Measurements from ENCODE around the gene GFY. TPM values are rescaled to one million over a fixed set of nuclear protein-coding genes. Genes with fewer than 3 reads are reported as not detected.

GFY gene
- not detected for polyA plus RNA-seq (ENCODE audit: insufficient read length in 3 of 3)

DNA sequence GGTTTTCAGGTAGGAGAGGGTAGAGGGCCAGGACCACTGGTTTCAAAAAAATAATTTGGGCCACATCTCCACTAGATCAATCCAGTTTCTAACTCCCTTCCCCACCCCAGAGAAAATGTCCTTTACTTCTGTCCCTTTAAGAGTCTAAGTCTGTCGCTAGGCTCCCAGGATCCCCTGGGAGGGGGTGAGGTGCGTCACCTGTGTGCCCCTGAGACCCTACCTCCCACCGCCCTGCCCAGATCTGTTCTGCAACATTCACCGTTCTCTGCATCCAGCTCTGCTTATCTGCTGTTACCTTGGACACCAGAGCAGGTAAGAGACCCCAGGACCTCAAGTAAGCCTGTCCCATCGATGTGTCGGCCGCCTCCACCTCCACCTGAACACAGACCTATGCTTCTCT, at the start of gene GFY:
GFY (plus strand) TSS at position 211 of the 400 bp plus-strand sequence. CDS start 1,043 bp downstream, outside the sequence.
- DNase-seq (ENCODE audit: low read depth in 3 of 3, low spot score in 2 of 3) = no peak

DNA sequence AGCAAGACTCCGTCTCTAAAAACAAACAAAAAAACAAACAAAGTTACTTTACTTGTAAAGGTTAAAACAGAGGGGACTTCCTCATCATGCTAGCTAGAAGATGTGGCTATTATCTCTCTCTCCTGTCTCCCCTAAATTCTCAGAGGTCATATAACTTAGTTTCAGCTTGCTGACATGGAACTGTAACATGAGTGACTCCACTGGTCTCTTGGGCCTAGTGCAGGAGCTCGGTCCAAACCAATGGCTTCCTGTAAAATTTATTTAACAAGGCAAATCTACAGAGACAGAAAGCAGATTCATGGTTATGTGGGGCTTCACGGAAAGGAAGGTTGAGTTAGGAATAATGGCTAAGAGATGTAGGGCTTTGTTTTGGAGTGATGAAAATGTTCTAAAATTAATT, 46.7 kb upstream of the GFY start:
- DNase-seq (ENCODE audit: low read depth in 3 of 3, low spot score in 2 of 3) = no peak

GRCh38 chr19:49380391-49380790, 44.8 kb upstream of the GFY start:
- DNase-seq (ENCODE audit: low read depth in 3 of 3, low spot score in 2 of 3) = no peak

- no peak for DNase-seq (ENCODE audit: low read depth in 3 of 3, low spot score in 2 of 3)
Observed at GRCh38 chr19:49382639-49383038, 42.5 kb upstream of the GFY start.

DNA sequence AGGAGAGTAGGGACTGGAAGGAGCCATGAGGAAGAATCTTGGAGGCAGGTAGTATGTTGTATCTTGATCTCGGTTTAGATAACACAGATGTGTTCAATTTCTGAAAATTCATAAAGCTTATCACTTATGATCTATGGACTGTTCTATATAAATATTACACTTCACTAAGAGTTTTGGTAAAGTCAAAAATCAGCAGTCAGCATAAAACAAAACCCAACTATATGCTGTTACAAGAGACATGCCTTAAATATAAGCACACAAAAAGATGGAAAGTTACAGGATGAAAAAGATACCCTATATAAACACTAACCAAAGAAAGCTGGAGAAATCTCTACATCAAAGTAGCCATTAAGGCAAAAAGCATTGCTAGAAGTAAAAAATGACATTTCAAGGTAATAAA, 41.6 kb upstream of the GFY start:
- no peak for DNase-seq (ENCODE audit: low read depth in 3 of 3, low spot score in 2 of 3)

DNA sequence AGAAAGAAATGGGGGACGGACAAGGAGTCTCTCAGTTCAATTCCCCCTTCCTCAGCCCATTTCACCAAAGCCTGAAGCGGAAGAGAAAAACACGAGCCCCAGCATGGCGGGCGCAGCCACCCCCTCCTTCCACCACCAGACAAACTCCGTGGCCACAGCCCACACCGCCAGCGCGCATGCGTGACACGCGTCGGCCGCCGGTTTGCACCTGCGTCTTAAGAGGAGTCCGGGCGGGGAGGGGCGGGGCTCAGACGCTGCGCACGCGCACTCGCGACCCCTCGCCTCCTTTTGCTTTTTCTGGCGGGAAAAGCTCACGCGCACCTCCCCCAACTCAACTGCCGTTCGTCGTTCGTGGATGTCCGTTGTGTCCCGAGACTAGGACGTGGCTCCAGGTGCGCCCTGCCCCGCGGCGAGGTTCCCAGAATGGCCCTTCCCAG, 37.2 kb upstream of the GFY start, which contains the start of gene KASH5:
KASH5 (plus strand) TSS at position 314 of the 437 bp plus-strand sequence. CDS start 2,635 bp downstream, outside the sequence.
- no peak for DNase-seq (ENCODE audit: low read depth in 3 of 3, low spot score in 2 of 3)

DNA sequence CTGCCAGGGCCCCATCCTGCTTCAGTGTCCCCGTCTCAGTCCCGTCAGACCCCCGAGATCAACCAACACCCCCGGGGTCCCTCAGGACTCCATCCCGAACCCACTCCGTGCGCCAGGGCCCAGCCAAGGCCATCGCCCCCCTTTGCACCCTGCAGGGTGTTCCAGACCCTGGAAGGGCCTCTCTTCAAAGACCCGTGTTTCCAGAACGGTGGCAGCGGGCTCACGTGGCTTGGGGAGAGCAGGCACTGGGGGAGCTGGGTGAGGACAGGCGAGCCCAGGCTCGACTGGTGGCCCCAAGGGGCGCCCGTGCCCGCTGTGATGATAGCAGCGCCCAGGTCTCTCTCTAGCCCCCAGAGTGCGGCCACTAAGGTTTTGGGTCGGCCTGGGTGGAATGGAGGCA, 35.8 kb upstream of the GFY start:
- DNase-seq (ENCODE audit: low read depth in 3 of 3, low spot score in 2 of 3) = no peak

GRCh38 chr19:49390131-49390928, 34.9 kb upstream of the GFY start:
- no peak for DNase-seq (ENCODE audit: low read depth in 3 of 3, low spot score in 2 of 3)

GRCh38 chr19:49390929-49391359, 34.2 kb upstream of the GFY start:
- no peak for DNase-seq (ENCODE audit: low read depth in 3 of 3, low spot score in 2 of 3)

DNA sequence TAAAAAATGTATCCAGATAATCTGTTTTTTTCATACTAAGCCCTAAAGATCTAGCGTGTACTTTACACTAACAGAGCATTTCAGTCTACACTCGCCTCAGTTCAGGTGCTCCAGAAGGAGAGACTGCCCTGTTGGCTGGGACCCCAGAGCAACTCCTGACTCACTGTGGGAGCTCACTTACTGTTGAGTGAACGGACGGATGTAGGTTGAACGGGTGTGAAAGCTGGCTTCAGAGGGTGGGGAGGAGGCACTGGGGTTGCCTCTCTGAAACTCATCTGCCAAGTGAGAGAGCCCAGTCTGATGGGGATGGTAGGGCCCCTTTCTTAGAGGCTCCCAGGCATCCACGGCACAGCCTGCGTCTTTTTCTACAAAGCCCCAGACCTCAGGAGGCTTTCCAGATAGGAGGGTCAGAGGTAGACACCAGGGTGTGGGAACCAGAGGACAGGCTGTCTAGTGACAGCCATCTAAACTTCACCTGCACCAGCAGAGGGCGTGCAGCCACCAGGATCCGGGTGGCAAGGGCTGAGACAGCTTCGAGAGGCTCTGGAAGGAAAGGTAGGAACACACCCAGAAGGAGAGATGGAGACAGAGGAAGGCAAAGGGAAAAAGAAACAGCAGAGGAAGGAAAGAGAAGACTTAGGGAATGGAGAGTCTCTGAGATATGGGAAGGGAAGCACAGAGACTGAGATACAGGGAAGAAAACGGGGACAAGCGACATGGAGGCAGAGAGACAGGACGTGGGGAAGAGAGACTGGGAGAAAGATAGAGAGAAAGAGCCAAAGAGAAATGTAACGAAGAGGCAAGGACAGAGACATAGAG, 33.4 kb upstream of the GFY start:
- peak in 2 of 3 donors; percentile 51 to 64 for DNase-seq (ENCODE audit: low read depth in 3 of 3, low spot score in 2 of 3)

DNA sequence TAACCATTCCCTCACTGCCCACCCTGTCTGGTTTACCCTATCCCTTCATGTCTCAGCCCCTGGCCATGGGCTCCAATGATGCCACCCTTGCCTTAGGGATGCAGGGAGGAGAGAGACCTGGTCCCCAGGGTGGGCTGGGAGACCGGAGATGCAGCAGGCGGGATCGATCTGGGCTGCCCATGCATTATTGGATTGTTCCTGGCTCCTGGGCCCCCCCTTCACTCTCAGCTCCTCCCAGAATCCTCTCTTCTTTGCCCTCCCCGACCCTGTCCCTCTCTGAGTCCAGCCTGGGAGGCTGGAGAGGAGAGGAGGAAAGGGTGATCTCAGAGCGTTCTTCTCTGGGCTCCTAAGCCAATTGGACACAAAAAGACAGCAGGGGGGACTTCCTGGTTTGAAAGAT, 31.3 kb upstream of the GFY start:
- no peak for DNase-seq (ENCODE audit: low read depth in 3 of 3, low spot score in 2 of 3)

DNA sequence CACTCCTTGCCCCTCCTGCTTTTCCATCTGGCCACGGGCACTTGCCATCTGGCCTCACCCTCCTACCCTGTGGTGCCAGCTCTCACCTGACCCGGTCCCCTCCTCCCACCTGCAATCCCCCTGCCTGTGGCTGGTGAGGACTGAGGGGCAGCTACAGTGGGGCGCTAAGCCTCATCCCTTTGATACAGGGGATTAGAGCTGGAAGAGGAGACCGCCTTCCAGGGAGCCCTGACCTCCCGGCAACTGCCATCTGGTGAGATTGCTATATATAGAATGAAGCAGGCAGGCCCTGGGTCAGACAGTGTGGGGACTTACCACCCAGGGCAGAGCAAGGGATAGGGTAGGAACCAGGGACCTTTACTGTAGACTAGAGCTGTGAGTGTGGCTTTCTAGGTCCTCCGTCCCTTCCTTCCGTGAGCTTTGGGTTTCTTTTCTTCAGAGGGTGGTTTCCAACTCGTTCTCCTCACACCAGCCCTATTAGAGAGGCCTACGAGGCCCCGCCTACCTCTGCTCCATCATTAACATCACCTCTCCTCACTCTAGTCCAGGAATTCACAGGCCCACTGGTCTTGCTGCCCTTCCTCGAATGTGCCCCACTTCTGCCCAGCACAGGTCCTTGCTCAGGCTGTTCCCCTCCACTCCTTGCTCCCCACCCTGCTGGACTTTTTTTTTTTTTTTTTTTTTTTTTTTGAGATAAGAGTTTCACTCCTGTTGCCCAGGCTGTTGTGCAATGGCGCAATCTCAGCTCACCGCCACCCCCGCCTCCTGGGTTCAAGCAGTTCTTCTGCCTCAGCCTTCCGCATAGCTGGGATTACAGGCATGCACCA, 29.4 kb upstream of the GFY start:
- no peak for DNase-seq (ENCODE audit: low read depth in 3 of 3, low spot score in 2 of 3)

DNA sequence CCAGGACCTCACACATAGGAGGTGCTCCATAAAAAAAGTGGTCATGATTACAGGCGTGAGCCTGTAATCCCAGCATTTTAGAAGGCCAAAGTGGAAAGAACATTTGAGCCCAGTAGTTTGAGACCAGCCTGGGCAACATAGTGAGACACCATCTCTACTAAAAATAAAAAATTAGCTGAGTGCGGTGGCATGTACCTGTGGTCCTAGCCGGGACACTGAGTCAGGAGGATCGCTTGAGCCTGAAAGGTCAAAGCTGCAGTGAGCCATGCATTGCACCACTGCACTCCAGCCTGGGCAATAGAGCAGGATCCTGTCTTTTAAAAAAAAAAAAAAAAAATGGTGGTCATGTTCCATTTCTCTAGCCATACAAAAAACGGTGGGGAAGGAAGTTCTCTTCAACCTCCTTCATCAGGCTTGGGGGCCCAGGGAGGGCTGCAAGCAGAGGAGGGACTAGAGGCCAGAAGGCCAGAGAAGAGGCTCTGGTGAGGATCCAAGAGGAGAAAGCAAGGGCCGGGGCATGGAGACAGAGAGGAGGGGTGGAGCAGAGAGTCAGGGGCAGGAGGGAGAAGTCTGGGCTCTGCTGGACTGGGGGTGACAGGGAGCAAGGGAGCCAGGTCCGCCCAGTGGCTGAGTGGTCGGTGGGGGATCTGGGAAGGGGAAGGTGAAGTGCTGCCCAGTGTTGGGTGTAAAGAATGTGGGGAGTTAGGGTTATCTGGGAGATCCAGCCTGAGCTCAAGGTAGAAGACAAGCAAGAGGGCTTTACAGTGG, 28.3 kb upstream of the GFY start:
- DNase-seq (ENCODE audit: low read depth in 3 of 3, low spot score in 2 of 3) = no peak

DNA sequence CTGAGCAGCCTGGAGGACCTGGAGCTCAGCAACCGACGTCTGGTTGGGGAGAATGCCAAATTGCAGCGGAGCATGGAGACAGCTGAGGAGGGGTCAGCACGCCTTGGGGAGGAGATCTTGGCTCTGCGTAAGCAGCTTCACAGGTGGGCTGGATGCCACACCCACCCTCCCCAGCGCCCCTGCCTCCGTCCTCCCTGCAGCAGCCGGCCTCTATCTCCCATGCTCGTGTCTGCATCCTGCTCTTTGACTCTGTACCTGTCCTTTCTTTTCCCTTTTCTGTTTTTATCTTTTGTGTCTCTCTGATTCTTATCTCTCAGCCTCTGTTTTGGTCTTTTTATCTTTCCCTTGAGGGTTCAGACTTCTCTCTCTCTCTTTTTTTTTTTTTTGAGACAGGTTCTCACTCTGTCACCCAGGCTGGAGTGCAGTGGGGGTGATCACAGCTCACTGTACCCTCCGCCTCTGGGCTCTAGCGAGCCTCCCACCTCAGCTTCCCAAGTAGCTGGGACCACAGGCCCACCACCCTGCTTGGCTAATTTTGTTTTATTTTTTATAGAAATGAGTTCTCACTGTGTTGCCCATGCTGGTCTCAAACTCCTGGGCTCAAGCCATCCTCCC, 27.1 kb upstream of the GFY start:
- no peak for DNase-seq (ENCODE audit: low read depth in 3 of 3, low spot score in 2 of 3)

- no peak for DNase-seq (ENCODE audit: low read depth in 3 of 3, low spot score in 2 of 3)
Observed at GRCh38 chr19:49398931-49399330, 26.3 kb upstream of the GFY start.

DNA sequence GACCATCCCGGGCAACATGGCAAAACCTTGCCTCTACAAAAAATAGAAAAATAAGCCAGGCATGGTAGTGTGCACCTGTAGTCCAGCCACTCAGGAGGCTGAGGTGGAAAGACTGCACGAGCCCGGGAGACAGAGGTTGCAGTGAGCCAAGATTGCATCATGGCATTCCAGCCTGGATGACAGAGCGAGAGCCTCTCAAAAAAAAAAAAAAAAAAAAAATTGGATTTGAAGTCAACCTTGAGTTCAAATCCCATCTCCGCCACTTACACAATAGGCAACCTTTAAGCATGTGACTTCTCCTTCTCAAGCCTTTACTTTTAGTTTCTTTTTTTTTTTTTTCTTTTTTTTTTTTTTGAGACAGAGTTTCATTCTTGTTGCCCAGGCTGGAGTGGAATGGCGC, 25.2 kb upstream of the GFY start:
- no peak for DNase-seq (ENCODE audit: low read depth in 3 of 3, low spot score in 2 of 3)

GRCh38 chr19:49403404-49404187, 21.6 kb upstream of the GFY start:
- DNase-seq (ENCODE audit: low read depth in 3 of 3, low spot score in 2 of 3) = no peak

GRCh38 chr19:49407079-49407478, 18.1 kb upstream of the GFY start:
- no peak for DNase-seq (ENCODE audit: low read depth in 3 of 3, low spot score in 2 of 3)

DNA sequence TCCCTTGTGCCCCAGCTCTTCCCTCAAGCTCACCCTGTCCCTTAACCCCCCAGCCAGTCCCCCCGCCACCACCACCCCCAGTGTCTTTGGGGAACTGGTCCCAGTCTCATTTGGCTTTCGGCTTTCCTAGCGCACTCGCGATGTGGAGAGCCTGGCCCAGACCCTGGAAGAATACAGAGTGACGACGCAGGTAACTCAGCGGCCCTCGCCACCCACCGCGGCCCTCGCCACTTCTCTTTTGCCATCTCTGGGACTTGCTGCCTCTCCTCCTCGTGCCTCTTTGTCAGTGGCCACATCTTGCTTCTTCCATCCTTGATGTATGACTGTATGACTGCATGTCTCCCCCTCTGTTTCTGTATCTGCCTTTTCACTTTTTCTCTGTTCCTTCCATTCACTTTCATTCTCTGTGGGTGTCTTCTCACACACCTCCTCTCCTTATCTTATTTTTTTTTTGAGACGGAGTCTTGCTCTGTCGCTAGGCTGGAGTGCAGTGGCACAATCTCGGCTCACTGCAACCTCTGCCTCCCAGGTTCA, 17.6 kb upstream of the GFY start:
- DNase-seq (ENCODE audit: low read depth in 3 of 3, low spot score in 2 of 3) = no peak

Measured in right renal cortex interstitium (tissue), 3 donors.